ENCODE data around the gene DDR2.

DNA sequence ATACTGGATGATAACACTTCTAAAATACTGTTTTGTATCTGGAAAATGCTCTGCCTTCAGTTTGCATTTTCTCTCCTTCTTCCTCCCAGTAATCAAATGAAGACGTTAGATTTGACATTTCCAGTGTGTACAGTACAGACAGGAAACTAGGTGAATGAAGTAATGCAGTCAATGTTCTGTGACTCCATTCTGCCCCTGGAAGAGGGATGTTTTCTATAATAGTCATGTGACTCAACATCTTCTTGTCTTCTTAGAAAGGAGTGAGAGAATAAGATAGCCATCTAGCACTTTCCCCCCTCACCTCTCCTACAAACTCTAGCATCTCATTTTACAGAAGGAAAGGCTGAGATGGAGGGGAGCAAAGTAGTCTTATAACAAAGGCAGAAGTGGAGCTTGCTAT, 77.6 kb downstream of the DDR2 start:
- TF ChIP-seq POLR2A (IDR thresholded peaks at IDR 0.05; ENCODE audit: low read depth, low read length) = no peak
- TF ChIP-seq, protein P1, sequence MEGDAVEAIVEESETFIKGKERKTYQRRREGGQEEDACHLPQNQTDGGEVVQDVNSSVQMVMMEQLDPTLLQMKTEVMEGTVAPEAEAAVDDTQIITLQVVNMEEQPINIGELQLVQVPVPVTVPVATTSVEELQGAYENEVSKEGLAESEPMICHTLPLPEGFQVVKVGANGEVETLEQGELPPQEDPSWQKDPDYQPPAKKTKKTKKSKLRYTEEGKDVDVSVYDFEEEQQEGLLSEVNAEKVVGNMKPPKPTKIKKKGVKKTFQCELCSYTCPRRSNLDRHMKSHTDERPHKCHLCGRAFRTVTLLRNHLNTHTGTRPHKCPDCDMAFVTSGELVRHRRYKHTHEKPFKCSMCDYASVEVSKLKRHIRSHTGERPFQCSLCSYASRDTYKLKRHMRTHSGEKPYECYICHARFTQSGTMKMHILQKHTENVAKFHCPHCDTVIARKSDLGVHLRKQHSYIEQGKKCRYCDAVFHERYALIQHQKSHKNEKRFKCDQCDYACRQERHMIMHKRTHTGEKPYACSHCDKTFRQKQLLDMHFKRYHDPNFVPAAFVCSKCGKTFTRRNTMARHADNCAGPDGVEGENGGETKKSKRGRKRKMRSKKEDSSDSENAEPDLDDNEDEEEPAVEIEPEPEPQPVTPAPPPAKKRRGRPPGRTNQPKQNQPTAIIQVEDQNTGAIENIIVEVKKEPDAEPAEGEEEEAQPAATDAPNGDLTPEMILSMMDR (conservative IDR thresholded peaks at IDR 0.05; ENCODE audit: low read depth, low read length) = no peak
- TF ChIP-seq CEBPB (IDR thresholded peaks at IDR 0.05; ENCODE audit: low read depth, low read length) = no peak
- no peak for TF ChIP-seq RCOR1 (IDR thresholded peaks at IDR 0.05; ENCODE audit: insufficient replicate concordance, low read length)
- no peak for TF ChIP-seq RAD21 (IDR thresholded peaks at IDR 0.05; ENCODE audit: low read length)
- TF ChIP-seq RFX5 (IDR thresholded peaks at IDR 0.05; ENCODE audit: low read depth, low read length) = no peak
- TF ChIP-seq, protein P2, sequence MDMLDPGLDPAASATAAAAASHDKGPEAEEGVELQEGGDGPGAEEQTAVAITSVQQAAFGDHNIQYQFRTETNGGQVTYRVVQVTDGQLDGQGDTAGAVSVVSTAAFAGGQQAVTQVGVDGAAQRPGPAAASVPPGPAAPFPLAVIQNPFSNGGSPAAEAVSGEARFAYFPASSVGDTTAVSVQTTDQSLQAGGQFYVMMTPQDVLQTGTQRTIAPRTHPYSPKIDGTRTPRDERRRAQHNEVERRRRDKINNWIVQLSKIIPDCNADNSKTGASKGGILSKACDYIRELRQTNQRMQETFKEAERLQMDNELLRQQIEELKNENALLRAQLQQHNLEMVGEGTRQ (IDR thresholded peaks at IDR 0.05; ENCODE audit: low read depth, low read length) = peak; percentile 34; the same call in 1 of the 2 replicates
- TF ChIP-seq BHLHE40 (IDR thresholded peaks at IDR 0.05; ENCODE audit: low read depth, low read length) = no peak
- no peak for TF ChIP-seq MAFK (IDR thresholded peaks at IDR 0.05; ENCODE audit: low read depth, low read length)
- no peak for TF ChIP-seq FOS (IDR thresholded peaks at IDR 0.05; ENCODE audit: low read depth, low read length)
- no peak for TF ChIP-seq SMC3 (IDR thresholded peaks at IDR 0.05; ENCODE audit: low read depth, low read length)
- no peak for TF ChIP-seq NFE2L2 (IDR thresholded peaks at IDR 0.05; ENCODE audit: low read depth, low read length)
- no peak for TF ChIP-seq MXI1 (IDR thresholded peaks at IDR 0.05; ENCODE audit: borderline replicate concordance, low read depth, low read length)
- TF ChIP-seq, protein P3, sequence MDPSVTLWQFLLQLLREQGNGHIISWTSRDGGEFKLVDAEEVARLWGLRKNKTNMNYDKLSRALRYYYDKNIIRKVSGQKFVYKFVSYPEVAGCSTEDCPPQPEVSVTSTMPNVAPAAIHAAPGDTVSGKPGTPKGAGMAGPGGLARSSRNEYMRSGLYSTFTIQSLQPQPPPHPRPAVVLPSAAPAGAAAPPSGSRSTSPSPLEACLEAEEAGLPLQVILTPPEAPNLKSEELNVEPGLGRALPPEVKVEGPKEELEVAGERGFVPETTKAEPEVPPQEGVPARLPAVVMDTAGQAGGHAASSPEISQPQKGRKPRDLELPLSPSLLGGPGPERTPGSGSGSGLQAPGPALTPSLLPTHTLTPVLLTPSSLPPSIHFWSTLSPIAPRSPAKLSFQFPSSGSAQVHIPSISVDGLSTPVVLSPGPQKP (IDR thresholded peaks at IDR 0.05; ENCODE audit: borderline replicate concordance, low read depth, low read length) = no peak

All from IMR-90 (cell line).